HUES48 (cell line): ENCODE data around the gene BRIX1.

ENCODE experiments used
- H3K27ac ChIP-seq: one replicate; pipeline ENCODE4 v1.7.0; 2013; ENCODE audit warnings: low read depth, low read length, inconsistent platforms
- H3K27me3 ChIP-seq: 2 replicates; pipeline ENCODE4 v1.6.1; 2013; ENCODE audit warnings: mild to moderate bottlenecking, low read length; ENCODE audit not compliant: control insufficient read depth, insufficient read depth
- H3K36me3 ChIP-seq: 2 replicates; pipeline ENCODE4 v1.6.1; 2013; ENCODE audit warnings: low read length; ENCODE audit not compliant: control insufficient read depth, insufficient read depth
- H3K4me1 ChIP-seq: 2 replicates; pipeline ENCODE4 v1.6.1; 2013; ENCODE audit warnings: mild to moderate bottlenecking, low read length; ENCODE audit not compliant: control insufficient read depth, insufficient read depth
- H3K4me3 ChIP-seq: 2 replicates; pipeline ENCODE4 v1.5.1; 2013; ENCODE audit warnings: mild to moderate bottlenecking, low read depth, low read length
- H3K9ac ChIP-seq: 2 replicates; pipeline ENCODE4 v1.6.1; 2013; ENCODE audit warnings: mild to moderate bottlenecking, low read depth, low read length, moderate library complexity
- H3K9me3 ChIP-seq: 2 replicates; pipeline ENCODE4 v1.6.1; 2013; ENCODE audit warnings: low read length; ENCODE audit not compliant: control insufficient read depth, insufficient read depth

Gene BRIX1

GRCh38 chr5:34929720-34930461 is 14.4 kb downstream of the BRIX1 start:
- Histone ChIP-seq H3K27me3 (no peaks in the 10 kb centered on the region), H3K9me3 (no peaks in the 10 kb centered on the region), H3K4me1 (peaks cover 11% of the 10 kb centered on the region), H3K4me3 (peak overlapping the region; percentile 83), H3K9ac (peak overlapping the region; percentile 81), H3K36me3 (peaks cover 27% of the 10 kb centered on the region), H3K27ac (peak overlapping the region; percentile 87)

GRCh38 chr5:34930462-34930844 is 14.9 kb downstream of the BRIX1 start:
- Histone ChIP-seq H3K9me3 (no peaks in the 10 kb centered on the region), H3K27me3 (no peaks in the 10 kb centered on the region), H3K4me1 (peaks cover 11% of the 10 kb centered on the region), H3K9ac (peak overlapping the region; percentile 81), H3K4me3 (peak overlapping the region; percentile 83), H3K27ac (peak overlapping the region; percentile 87), H3K36me3 (peaks cover 26% of the 10 kb centered on the region)

- Histone ChIP-seq H3K36me3 (peaks cover 26% of the 10 kb centered on the region), H3K9ac (peak overlapping the region; percentile 81; the same call in 1 of the 2 replicates), H3K27ac (no peak overlapping the region), H3K27me3 (no peaks in the 10 kb centered on the region), H3K4me3 (peak overlapping the region; percentile 83), H3K9me3 (no peaks in the 10 kb centered on the region), H3K4me1 (peaks cover 11% of the 10 kb centered on the region)
These were observed 15.4 kb downstream of the BRIX1 start for GRCh38 chr5:34930870-34931269.

GRCh38 chr5:34932947-34933346 is 17.4 kb downstream of the BRIX1 start:
- H3K4me1 ChIP-seq = peaks cover 11% of the 10 kb centered on the region
- no peaks in the 10 kb centered on the region for H3K27me3 ChIP-seq
- H3K9ac ChIP-seq = no peak overlapping the region
- peaks cover 30% of the 10 kb centered on the region for H3K36me3 ChIP-seq
- H3K9me3 ChIP-seq = no peaks in the 10 kb centered on the region
- no peak overlapping the region for H3K27ac ChIP-seq
- H3K4me3 ChIP-seq = no peak overlapping the region

- H3K4me3 ChIP-seq = no peak overlapping the region
- H3K4me1 ChIP-seq = no peaks in the 10 kb centered on the region
- H3K9me3 ChIP-seq = no peaks in the 10 kb centered on the region
- H3K27ac ChIP-seq = no peak overlapping the region
- H3K36me3 ChIP-seq = peaks cover 93% of the 10 kb centered on the region
- H3K27me3 ChIP-seq = no peaks in the 10 kb centered on the region
- no peak overlapping the region for H3K9ac ChIP-seq
These were observed 26.4 kb downstream of the BRIX1 start for GRCh38 chr5:34941936-34942335.

GRCh38 chr5:34944044-34944443 is 28.5 kb downstream of the BRIX1 start:
- H3K9me3 ChIP-seq = no peaks in the 10 kb centered on the region
- H3K27me3 ChIP-seq = no peaks in the 10 kb centered on the region
- no peak overlapping the region for H3K9ac ChIP-seq
- peaks cover 87% of the 10 kb centered on the region for H3K36me3 ChIP-seq
- H3K4me3 ChIP-seq = no peak overlapping the region
- H3K4me1 ChIP-seq = no peaks in the 10 kb centered on the region
- no peak overlapping the region for H3K27ac ChIP-seq

- Histone ChIP-seq H3K27ac (no peak overlapping the region), H3K36me3 (peaks cover 89% of the 10 kb centered on the region), H3K4me3 (no peak overlapping the region)
These were observed 29.0 kb downstream of the BRIX1 start for GRCh38 chr5:34944460-34945047.

GRCh38 chr5:34957321-34957720 is 41.8 kb downstream of the BRIX1 start:
- no peak overlapping the region for H3K9ac ChIP-seq
- no peaks in the 10 kb centered on the region for H3K4me1 ChIP-seq
- no peaks in the 10 kb centered on the region for H3K9me3 ChIP-seq
- H3K27ac ChIP-seq = no peak overlapping the region
- H3K4me3 ChIP-seq = no peak overlapping the region
- peaks cover 28% of the 10 kb centered on the region for H3K36me3 ChIP-seq
- no peaks in the 10 kb centered on the region for H3K27me3 ChIP-seq

More at GRCh38 chr5:34944460-34945047, 29.0 kb downstream of the BRIX1 start:
- no peaks in the 10 kb centered on the region for H3K9me3 ChIP-seq
- H3K9ac ChIP-seq = no peak overlapping the region
- H3K27me3 ChIP-seq = no peaks in the 10 kb centered on the region
- no peaks in the 10 kb centered on the region for H3K4me1 ChIP-seq

GRCh38 chr5:34957857-34958690 is 42.6 kb downstream of the BRIX1 start:
- no peak overlapping the region for H3K9ac ChIP-seq

GRCh38 chr5:34959323-34959722 is 43.8 kb downstream of the BRIX1 start:
- Histone ChIP-seq H3K9me3 (no peaks in the 10 kb centered on the region), H3K9ac (no peak overlapping the region), H3K4me1 (no peaks in the 10 kb centered on the region), H3K4me3 (no peak overlapping the region), H3K27me3 (no peaks in the 10 kb centered on the region), H3K36me3 (peaks cover 12% of the 10 kb centered on the region), H3K27ac (no peak overlapping the region)

More at GRCh38 chr5:34957857-34958690, 42.6 kb downstream of the BRIX1 start:
- no peak overlapping the region for H3K4me3 ChIP-seq
- H3K4me1 ChIP-seq = no peaks in the 10 kb centered on the region
- H3K36me3 ChIP-seq = peaks cover 22% of the 10 kb centered on the region
- no peak overlapping the region for H3K27ac ChIP-seq
- H3K27me3 ChIP-seq = no peaks in the 10 kb centered on the region
- no peaks in the 10 kb centered on the region for H3K9me3 ChIP-seq

GRCh38 chr5:34967540-34967939 is 52.0 kb downstream of the BRIX1 start:
- no peaks in the 10 kb centered on the region for H3K27me3 ChIP-seq
- H3K4me3 ChIP-seq = no peak overlapping the region
- H3K36me3 ChIP-seq = no peaks in the 10 kb centered on the region
- no peaks in the 10 kb centered on the region for H3K4me1 ChIP-seq
- H3K27ac ChIP-seq = no peak overlapping the region
- no peak overlapping the region for H3K9ac ChIP-seq
- H3K9me3 ChIP-seq = no peaks in the 10 kb centered on the region
